Activated gamma-delta T cell treated with anti-CD3 and anti-CD28 coated beads, Interleukin-2, amount 50 U/mL, for 16 hours (primary cell): ENCODE measurements around the gene ICAM5.
"Not testable (repeated sequence)": the region's sequence is repeated elsewhere in the genome, so short reads cannot be mapped to it uniquely, and the experiment has no call there.

Experiments used
- DNase-seq: peaks from one replicate; pipeline ENCODE4 v3.0.0-alpha.2; 2020; ENCODE audit warnings: low read depth

ICAM5 gene

GRCh38 chr19:10269333-10270179 is 20.2 kb upstream of the ICAM5 start:
- peak; percentile 82 for DNase-seq

- peak; percentile 78 for DNase-seq
Measured at GRCh38 chr19:10270180-10270615, 19.6 kb upstream of the ICAM5 start.

DNA sequence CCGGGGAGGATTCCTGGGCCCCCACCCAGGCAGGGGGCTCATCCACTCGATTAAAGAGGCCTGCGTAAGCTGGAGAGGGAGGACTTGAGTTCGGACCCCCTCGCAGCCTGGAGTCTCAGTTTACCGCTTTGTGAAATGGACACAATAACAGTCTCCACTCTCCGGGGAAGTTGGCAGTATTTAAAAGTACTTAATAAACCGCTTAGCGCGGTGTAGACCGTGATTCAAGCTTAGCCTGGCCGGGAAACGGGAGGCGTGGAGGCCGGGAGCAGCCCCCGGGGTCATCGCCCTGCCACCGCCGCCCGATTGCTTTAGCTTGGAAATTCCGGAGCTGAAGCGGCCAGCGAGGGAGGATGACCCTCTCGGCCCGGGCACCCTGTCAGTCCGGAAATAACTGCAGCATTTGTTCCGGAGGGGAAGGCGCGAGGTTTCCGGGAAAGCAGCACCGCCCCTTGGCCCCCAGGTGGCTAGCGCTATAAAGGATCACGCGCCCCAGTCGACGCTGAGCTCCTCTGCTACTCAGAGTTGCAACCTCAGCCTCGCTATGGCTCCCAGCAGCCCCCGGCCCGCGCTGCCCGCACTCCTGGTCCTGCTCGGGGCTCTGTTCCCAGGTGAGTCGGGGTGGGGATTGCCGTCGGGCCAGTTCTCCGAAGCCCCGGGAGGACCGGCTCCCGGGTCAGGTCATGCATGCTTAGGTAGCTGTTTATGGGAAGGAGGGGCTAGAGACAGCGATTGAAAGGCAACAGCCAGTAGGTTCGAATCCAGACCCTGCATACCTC is 18.9 kb upstream of the ICAM5 start, which contains the start of gene ICAM1:
ICAM1 (plus strand) TSS at position 505 of the 779 bp plus-strand sequence; CDS start at position 545, 40 bp downstream.
- DNase-seq, result peak; percentile 70

- DNase-seq, result no peak
Measured at GRCh38 chr19:10271543-10272086, 18.1 kb upstream of the ICAM5 start.

GRCh38 chr19:10274589-10274988 is 15.2 kb upstream of the ICAM5 start:
- no peak for DNase-seq

DNA sequence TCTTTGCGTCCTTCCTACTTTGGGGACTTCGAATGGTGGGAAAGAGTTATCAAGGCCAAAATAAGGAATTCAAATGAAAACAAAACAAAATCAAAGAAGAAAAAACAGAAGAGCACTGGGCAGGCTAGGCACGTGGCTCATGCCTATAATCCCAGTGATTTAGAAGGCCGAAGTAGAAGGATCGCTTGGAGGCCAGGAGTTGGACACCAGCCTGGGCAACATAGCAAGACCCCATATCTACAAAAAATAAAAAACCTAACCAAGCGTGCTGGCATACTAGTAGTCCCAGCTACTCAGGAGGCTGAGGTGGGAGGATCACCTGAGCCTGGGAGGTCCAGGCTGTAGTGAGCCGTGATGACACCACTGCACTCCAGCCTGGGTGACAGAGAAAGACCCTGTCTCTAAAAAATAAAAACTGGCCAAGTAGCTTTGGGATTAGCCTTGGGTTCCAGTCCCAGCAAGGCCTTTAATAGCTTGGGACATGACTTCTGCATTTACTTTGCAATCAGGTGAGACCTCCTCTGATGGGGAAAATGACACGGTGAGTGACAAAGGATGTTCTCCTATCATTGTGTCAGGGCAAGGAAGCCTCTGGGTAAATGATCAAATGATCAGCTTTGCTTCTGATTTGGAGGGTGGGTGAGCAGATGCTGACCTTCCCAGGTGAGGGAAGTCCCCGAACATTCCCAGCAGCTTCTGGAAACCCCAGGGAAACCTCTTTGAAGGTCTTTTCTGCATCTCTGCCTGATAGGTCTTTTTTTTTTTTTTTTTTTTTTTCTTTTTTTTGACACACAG is 11.8 kb upstream of the ICAM5 start:
- no peak for DNase-seq

DNA sequence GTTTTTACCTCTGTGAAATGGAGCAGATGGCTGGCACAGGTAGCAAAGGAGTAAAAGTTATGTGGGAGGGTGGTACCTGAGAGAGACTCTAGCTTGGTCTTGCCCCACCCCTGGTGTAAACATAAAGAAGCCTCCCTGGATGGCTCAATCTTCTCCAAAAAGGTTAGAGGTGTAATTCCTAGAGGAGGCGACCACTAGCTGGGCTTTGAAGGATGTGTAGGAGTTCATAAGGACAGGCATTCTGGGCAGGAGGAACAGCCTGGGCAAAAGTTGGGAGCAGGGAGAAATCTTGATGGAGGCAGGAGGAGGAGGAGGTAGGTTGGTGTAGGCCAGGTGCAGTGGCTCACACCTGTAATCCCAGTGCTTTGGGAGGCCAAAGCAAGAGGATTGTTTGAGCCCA is 10.8 kb upstream of the ICAM5 start:
- DNase-seq, result no peak

- DNase-seq, result no peak
Measured at GRCh38 chr19:10279737-10280442, 9.9 kb upstream of the ICAM5 start.

- not testable (repeated sequence) for DNase-seq
Measured at GRCh38 chr19:10282043-10282442, 7.7 kb upstream of the ICAM5 start.

GRCh38 chr19:10283301-10284064 is 6.3 kb upstream of the ICAM5 start:
- no peak for DNase-seq

DNA sequence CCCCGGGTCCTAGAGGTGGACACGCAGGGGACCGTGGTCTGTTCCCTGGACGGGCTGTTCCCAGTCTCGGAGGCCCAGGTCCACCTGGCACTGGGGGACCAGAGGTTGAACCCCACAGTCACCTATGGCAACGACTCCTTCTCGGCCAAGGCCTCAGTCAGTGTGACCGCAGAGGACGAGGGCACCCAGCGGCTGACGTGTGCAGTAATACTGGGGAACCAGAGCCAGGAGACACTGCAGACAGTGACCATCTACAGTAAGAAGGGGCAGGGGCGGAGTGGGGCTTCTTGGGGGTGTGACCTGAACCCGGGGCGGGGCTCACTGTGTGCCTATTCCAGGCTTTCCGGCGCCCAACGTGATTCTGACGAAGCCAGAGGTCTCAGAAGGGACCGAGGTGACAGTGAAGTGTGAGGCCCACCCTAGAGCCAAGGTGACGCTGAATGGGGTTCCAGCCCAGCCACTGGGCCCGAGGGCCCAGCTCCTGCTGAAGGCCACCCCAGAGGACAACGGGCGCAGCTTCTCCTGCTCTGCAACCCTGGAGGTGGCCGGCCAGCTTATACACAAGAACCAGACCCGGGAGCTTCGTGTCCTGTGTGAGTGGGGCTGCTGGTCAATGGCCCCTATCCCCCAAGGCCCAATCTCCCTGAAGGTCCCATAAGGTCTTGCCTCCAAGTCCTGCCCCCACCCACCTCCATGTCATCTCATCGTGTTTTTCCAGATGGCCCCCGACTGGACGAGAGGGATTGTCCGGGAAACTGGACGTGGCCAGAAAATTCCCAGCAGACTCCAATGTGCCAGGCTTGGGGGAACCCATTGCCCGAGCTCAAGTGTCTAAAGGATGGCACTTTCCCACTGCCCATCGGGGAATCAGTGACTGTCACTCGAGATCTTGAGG is 5.4 kb upstream of the ICAM5 start:
- no peak for DNase-seq

GRCh38 chr19:10284960-10285278 is 4.8 kb upstream of the ICAM5 start:
- no peak for DNase-seq

GRCh38 chr19:10285393-10285792 is 4.4 kb upstream of the ICAM5 start:
- no peak for DNase-seq

GRCh38 chr19:10286803-10287737 is 2.7 kb upstream of the ICAM5 start, which contains the start of gene ICAM4:
Gene ICAM4, plus strand, starts transcription at chr19:10286955. Its CDS starts 58 bp downstream, at chr19:10287013.
- no peak for DNase-seq

- no peak for DNase-seq
Measured at GRCh38 chr19:10288662-10289166, 1.0 kb upstream of the ICAM5 start.

DNA sequence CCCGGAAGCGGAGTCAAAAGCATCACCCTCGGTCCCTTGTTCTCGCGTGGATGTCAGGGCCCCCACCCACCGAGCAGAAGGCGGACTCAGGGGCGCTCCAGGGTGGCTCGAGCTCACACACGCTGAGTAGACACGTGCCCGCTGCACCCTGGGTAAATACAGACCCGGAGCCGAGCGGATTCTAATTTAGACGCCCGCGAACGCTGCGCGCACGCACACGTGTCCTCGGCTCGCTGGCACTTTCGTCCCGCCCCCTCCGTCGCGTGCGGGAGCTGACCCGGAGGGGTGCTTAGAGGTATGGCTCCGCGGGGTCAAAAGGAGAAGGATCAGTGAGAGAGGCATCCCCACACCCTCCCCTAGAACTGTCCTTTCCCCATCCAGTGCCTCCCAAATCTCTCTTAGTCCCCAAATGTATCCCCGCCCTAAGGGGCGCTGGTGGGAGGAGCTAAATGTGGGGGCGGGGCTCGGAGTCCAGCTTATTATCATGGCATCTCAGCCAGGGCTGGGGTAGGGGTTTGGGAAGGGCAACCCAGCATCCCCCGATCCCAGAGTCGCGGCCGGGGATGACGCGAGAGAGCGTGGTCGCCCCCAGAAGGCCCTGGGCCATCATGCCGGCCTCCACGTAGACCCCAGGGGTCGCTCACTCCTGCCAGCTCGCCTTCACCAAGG is 451 bp upstream of the ICAM5 start:
- peak; percentile 60 for DNase-seq

DNA sequence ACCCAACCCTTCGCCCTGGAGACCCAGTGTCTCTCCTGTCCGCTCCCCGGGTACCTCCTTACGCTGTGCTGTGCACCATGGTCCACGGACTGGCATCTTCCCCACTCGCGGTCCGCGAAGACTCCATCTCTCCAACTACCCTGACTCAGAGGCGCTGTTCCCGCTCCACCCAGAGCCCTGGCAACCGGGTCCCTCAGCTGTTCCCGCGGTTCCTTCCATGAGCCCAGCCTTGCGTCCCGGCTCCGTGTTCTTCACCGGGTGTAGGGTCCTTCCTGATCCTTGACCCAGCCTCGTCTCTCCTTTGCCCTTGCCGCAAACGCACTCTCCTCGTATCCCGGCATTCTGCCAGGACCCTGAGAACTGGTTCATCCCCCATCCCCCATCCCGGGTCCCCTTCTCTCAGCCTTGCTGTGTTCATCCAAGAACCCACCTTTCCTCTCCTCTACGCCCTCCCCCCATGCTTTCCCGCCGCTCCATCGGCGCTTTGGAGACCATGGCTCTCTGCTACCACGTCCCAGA is 664 bp downstream of the ICAM5 start:
- DNase-seq, result no peak
